ENCODE measurements around the gene ZGRF1. TPM values are rescaled to one million over a fixed set of nuclear protein-coding genes. Genes with fewer than 3 reads are reported as not detected.
"Not testable (repeated sequence)": the region's sequence is repeated elsewhere in the genome, so short reads cannot be mapped to it uniquely, and the experiment has no call there.

ZGRF1 gene
- total RNA-seq, 3 donors from 2014 or later, result 4.9 to 9.4 (median 5.0) TPM

DNA sequence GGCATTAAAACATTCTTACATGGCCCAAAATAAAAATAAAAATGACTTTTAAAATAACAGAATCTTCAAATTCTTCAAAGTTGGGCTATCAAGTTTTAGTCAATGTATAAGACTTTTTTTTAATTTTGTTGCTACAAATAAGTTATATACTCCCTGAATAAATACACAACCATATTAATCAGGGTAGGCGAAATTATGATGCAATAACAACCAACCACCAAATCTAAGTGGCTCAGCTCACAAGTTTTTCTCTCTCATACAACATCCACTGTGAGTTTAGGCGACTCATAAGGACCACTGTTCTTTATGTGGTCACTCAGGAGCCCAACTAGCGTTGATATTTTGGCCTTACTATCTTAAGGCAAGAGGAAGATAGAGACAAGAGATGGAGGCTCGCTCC lies 131.9 kb downstream of the ZGRF1 start:
- Histone ChIP-seq H3K4me3 (no peak overlapping the region), H3K27me3 (peaks cover 0 to 20% of the 10 kb centered on the region in 2 donors), H3K36me3 (no peaks in the 10 kb centered on the region), H3K27ac (no peak overlapping the region), H3K4me1 (peaks cover 0 to under 1% of the 10 kb centered on the region in 2 donors), H3K9me3 (no peaks in the 10 kb centered on the region)
- intact Hi-C loops (cut with DNase I; ENCODE audit: low total_unique reads), result no loop called here
- no peak for TF ChIP-seq POLR2AphosphoS5 (IDR thresholded peaks at IDR 0.05)
- TF ChIP-seq, protein P1, sequence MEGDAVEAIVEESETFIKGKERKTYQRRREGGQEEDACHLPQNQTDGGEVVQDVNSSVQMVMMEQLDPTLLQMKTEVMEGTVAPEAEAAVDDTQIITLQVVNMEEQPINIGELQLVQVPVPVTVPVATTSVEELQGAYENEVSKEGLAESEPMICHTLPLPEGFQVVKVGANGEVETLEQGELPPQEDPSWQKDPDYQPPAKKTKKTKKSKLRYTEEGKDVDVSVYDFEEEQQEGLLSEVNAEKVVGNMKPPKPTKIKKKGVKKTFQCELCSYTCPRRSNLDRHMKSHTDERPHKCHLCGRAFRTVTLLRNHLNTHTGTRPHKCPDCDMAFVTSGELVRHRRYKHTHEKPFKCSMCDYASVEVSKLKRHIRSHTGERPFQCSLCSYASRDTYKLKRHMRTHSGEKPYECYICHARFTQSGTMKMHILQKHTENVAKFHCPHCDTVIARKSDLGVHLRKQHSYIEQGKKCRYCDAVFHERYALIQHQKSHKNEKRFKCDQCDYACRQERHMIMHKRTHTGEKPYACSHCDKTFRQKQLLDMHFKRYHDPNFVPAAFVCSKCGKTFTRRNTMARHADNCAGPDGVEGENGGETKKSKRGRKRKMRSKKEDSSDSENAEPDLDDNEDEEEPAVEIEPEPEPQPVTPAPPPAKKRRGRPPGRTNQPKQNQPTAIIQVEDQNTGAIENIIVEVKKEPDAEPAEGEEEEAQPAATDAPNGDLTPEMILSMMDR (IDR thresholded peaks at IDR 0.05), result no peak
- DNase-seq (ENCODE audit: low spot score in 2 of 2), result no peak

DNA sequence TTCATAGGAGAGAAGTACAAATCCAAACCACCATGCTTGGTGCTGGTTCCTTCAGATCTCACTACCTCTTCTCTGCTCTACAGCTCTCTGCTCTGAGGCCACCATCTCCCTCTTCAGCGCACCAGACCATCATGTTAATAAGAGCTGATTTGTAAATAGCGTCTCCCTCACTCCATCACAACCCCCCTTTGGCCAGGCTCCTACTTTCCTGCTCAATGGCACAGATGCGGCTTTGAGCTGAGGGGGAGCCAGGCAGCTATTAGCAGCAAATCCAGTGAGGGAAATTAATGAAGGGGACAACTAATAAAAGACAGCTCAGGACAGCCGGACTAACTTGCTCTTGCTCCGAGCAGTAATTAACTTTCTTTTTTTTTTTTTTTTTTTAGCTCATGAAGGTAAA lies 133.8 kb downstream of the ZGRF1 start:
- TF ChIP-seq POLR2A (IDR thresholded peaks at IDR 0.05) (no peak), POLR2AphosphoS5 (IDR thresholded peaks at IDR 0.05) (no peak)
- TF ChIP-seq, protein P1 (IDR thresholded peaks at IDR 0.05), result no peak
- Histone ChIP-seq H3K9me3 (peaks cover 0 to 3% of the 10 kb centered on the region in 2 donors), H3K27ac (no peak overlapping the region), H3K4me3 (no peak overlapping the region), H3K4me1 (no peaks in the 10 kb centered on the region), H3K27me3 (peaks cover 0 to 4% of the 10 kb centered on the region in 2 donors), H3K36me3 (no peaks in the 10 kb centered on the region)
- intact Hi-C loops (cut with DNase I; ENCODE audit: low total_unique reads), result no loop called here
- DNase-seq (ENCODE audit: low spot score in 2 of 2), result no peak

DNA sequence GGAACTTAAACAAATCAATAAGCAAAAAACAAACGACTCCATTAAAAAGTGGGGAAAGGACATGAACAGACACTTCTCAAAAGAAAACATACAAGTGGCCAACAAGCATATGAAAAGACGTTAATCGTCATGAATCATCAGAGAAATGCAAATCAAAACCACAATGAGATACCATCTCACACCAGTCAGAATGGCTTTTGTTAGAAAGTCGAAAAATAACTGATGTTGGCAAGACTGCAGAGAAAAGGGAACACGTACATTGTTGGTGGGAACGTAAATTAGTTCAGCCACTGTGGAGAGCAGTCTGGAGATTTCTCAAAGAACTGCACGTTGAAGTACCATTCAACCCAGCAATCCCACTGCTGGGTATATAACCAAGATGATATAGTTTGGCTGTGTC lies 144.4 kb downstream of the ZGRF1 start:
- Histone ChIP-seq H3K27ac (no peak overlapping the region), H3K4me1 (no peaks in the 10 kb centered on the region), H3K9me3 (peaks cover 7 to 22% of the 10 kb centered on the region in 2 donors), H3K36me3 (no peaks in the 10 kb centered on the region), H3K4me3 (no peak overlapping the region), H3K27me3 (no peaks in the 10 kb centered on the region)
- TF ChIP-seq POLR2A (IDR thresholded peaks at IDR 0.05) (no peak), POLR2AphosphoS5 (IDR thresholded peaks at IDR 0.05) (no peak)
- TF ChIP-seq, protein P1 (IDR thresholded peaks at IDR 0.05), result no peak
- no peak for DNase-seq (ENCODE audit: low spot score in 2 of 2)
- intact Hi-C loops (cut with DNase I; ENCODE audit: low total_unique reads), result no loop called here

DNA sequence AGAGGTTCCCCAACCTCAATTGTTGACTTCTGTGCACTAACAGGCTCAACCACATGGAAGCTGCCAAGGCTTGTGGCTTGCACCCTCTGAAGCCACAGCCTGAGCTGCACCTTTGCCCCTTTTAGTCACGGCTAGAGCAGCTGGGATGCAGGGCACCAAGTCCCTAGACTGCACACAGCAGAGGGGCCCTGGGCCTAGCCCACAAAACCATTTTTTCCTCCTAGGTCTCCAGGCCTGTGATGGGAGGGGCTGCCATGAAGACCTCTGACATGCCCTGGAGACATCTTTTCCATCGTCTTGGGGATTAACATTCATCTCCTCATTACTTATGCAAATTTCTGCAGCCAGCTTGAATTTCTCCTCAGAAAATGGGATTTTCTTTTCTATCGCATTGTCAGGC lies 145.9 kb downstream of the ZGRF1 start:
- intact Hi-C loops (cut with DNase I; ENCODE audit: low total_unique reads); H3K27ac ChIP-seq; H3K36me3 ChIP-seq; H3K27me3 ChIP-seq; H3K4me3 ChIP-seq; H3K4me1 ChIP-seq; DNase-seq (ENCODE audit: low spot score in 2 of 2): not testable (repeated sequence)
- peaks cover 7 to 22% of the 10 kb centered on the region in 2 donors for H3K9me3 ChIP-seq

Other genes starting within 250 kb of the ZGRF1 start
- under 1 TPM in 2 of 3 donors, not detected in 1; 0.29 to 0.33 TPM for gene NEUROG2, start 120.7 kb downstream of the ZGRF1 start, total RNA-seq
- gene LARP7, start 234 bp upstream of the ZGRF1 start, total RNA-seq, result 10 to 100 TPM; 39.3 to 57.5 (median 51.8) TPM